ENCODE measurements around the gene EPHA5.

Gene EPHA5

DNA sequence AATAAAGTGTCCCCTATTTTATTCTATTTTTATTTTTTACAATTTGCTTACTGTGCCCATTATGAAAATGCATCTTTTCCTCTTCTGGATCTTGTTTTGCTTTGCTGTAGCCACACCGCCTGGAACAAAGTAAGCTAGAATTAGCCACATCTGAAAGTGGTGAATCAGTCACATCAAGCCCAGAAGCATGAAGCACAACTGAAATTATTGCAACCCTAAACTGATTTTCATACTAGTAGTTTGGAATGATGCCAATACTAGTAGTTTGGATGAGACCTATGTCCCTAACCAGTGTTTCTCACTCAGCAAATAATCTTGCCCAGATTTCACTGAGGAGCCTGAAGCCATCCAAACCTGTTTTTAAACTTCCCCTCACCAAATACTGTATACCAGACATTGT lies 303.0 kb downstream of the EPHA5 start:
- FAIRE-seq = no peak
- TF ChIP-seq CTCF (IDR thresholded peaks at IDR 0.05; ENCODE audit: insufficient read depth, missing control alignments) = no peak
- no peak for DNase-seq (ENCODE audit: insufficient read length, low spot score)

GRCh38 chr4:65358914-65359313 lies 311.4 kb downstream of the EPHA5 start:
- no peak for TF ChIP-seq CTCF (IDR thresholded peaks at IDR 0.05; ENCODE audit: insufficient read depth, missing control alignments)
- no peak for DNase-seq (ENCODE audit: insufficient read length, low spot score)
- FAIRE-seq = no peak

DNA sequence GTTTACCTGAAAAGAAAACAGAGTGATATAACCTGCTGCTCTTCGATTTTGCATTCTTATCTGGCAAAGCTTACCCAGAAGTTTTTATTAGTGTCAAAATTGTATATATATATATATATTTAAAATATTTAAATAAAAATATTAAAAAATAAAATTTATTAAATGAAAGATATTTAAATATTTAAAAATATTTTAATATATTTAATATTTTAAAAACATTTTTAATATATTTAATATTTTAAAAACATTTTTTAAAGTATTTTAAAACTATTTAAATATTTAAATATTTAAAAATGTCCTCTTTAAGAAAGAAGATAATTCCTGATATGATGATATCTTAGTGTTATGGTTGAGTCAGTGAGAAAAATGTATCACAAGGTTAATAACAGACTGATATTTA lies 317.2 kb downstream of the EPHA5 start:
- no peak for TF ChIP-seq CTCF (IDR thresholded peaks at IDR 0.05; ENCODE audit: insufficient read depth, missing control alignments)
- no peak for FAIRE-seq
- DNase-seq (ENCODE audit: insufficient read length, low spot score) = no peak

DNA sequence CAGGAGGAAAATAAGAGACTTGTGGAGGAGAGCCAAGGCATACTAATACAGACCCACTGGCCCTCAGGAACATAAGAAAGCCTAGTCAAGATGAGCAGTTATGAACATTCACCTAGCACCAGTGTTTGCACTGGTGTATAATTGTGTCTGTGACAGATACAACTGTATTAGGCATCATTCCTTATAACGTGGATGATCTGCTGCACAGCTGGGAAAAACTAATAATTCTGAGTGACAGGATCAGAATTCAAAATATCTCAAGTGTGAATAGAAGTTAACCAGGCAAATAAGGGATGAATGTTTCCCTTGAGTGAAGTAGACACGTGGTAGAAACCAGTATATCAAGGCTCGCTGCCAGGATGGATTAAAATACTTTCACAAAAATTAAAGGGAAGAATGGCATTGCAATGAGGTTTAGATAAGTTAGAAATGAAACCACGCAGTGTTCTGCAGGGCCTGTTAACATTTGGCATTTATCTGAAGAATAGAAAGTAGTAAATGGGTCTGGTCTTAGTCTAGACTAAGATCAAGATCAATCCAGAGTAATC lies 325.9 kb downstream of the EPHA5 start:
- no peak for DNase-seq (ENCODE audit: insufficient read length, low spot score)
- FAIRE-seq = no peak
- TF ChIP-seq CTCF (IDR thresholded peaks at IDR 0.05; ENCODE audit: insufficient read depth, missing control alignments) = no peak

GRCh38 chr4:65343342-65343741 lies 326.9 kb downstream of the EPHA5 start:
- FAIRE-seq = no peak
- DNase-seq (ENCODE audit: insufficient read length, low spot score) = no peak
- no peak for TF ChIP-seq CTCF (IDR thresholded peaks at IDR 0.05; ENCODE audit: insufficient read depth, missing control alignments)

- no peak for DNase-seq (ENCODE audit: insufficient read length, low spot score)
- no peak for TF ChIP-seq CTCF (IDR thresholded peaks at IDR 0.05; ENCODE audit: insufficient read depth, missing control alignments)
- FAIRE-seq = no peak
Measured at GRCh38 chr4:65341557-65341956, 328.7 kb downstream of the EPHA5 start.

DNA sequence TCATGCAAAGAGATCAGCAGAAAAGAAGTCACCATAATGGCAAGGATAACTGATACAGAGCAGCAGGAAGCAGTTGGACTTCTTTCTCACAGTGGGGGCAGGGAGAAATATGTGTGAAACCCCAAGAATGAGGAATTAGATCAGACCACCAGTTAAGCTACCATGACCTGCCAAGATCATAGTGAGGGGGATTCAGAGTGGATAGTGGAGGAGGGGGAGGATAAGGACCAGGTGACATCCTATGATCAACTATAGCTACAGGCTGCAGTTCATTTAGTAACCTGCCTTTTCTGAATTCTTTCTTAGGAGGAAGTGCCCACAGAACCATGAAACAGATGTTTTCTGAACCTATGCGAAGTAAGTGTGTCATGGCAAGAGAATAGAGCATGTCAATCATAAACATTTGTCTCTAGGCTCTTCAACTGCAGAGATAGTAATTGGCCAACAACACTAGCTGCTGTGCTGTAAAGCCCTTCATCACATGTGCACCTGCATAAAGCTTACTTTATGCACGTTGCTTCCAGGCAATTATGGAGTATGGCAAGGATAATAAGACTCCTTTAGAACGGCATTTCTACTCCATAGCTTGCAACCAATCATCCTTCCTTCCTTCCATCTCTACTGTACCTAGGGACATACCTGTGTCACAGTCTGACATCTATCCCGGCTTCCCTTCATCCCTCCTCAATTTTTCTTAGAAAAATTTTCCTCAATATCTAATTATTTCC lies 329.7 kb downstream of the EPHA5 start:
- DNase-seq (ENCODE audit: insufficient read length, low spot score) (no peak), FAIRE-seq (no peak)
- no peak for TF ChIP-seq CTCF (IDR thresholded peaks at IDR 0.05; ENCODE audit: insufficient read depth, missing control alignments)
